ENCODE data around the gene ENGASE. TPM values are rescaled to one million over a fixed set of nuclear protein-coding genes. Genes with fewer than 3 reads are reported as not detected.

Gene ENGASE
- total and polyA plus RNA-seq, 9 of the 15 experiments (the other 6 are each of a cell fraction or from before 2014, with no cell fraction given), result 0.06 to 45.5 (median 13.9) TPM

- Histone ChIP-seq H3K9me3 (replicated peaks; ENCODE audit: control insufficient read depth, insufficient read depth, low read depth, low read length) (no peaks in the 10 kb centered on the region; the same call in 1 of the 2 replicates), H3K4me3 (no peak overlapping the region), H3K27ac (ENCODE audit: extremely low read depth, low read depth, low read length) (no peak overlapping the region), H3K4me2 (ENCODE audit: insufficient read depth, low read length) (no peak overlapping the region), H4K20me1 (replicated peaks; ENCODE audit: control insufficient read depth, insufficient read depth, low read length) (no peaks in the 10 kb centered on the region), H3K9ac (ENCODE audit: insufficient read depth in 1 of 2, low read depth in 2 of 2, low read length in 2 of 2) (no peak overlapping the region), H2AFZ (ENCODE audit: low read depth, low read length) (no peak overlapping the region), H3K36me3 (ENCODE audit: control insufficient read depth, insufficient read depth, low read length) (no peaks in the 10 kb centered on the region), H3K4me1 (replicated peaks in 1 of 2; ENCODE audit: control insufficient read depth in 2 of 2, insufficient read depth in 2 of 2, low read length in 2 of 2) (peaks cover 0 to 3% of the 10 kb centered on the region in 2 experiments; a peak in 1 of 5 replicates), H3K9me1 (ENCODE audit: control insufficient read depth, insufficient read depth, low read length) (no peaks in the 10 kb centered on the region), H3K79me2 (ENCODE audit: control insufficient read depth, insufficient read depth, low read length) (no peaks in the 10 kb centered on the region), H3K27me3 (ENCODE audit: control insufficient read depth in 2 of 2, insufficient read depth in 2 of 2, low read length in 2 of 2) (peaks cover 34 to 68% of the 10 kb centered on the region in 2 experiments)
- TF ChIP-seq CEBPB (tag; IDR thresholded peaks at IDR 0.05) (peak; percentile 44; the same call in 1 of the 2 replicates), ZNF431 (CRISPR knock-in tag; IDR thresholded peaks at IDR 0.05) (no peak), CEBPG (CRISPR knock-in tag; IDR thresholded peaks at IDR 0.05) (no peak; the same call in 1 of the 2 replicates), CEBPG (tag; conservative IDR thresholded peaks at IDR 0.05 in 1 of 2, IDR thresholded peaks at IDR 0.05 in 1 of 2) (peak; percentile 59 to 68)
- DNase-seq (ENCODE audit: extremely low read depth in 1 of 4, low spot score in 3 of 4) (no peak), ATAC-seq (no peak), FAIRE-seq (no peak)
- in situ Hi-C loops (cut with MboI) (no loop called here), intact Hi-C loops (cut with micrococcal nuclease) (no loop called here)
- WGBS (ENCODE audit: insufficient coverage, low coverage, missing lambda C conversion rate), result 3% methylated on average over 8 of the region's 8 CpGs
- BruUV-seq (replicated peaks), result no TSS peak
- ChIA-PET POLR2A (no interaction called here), CTCF (ENCODE audit: low intra/inter-chr PET ratio) (no interaction called here)
Observed at GRCh38 chr17:79038545-79039135, 36.0 kb upstream of the ENGASE start.

- peaks cover 0 to 3% of the 10 kb centered on the region in 2 experiments; a peak in 1 of 5 replicates for H3K4me1 ChIP-seq (replicated peaks in 1 of 2; ENCODE audit: control insufficient read depth in 2 of 2, insufficient read depth in 2 of 2, low read length in 2 of 2)
- intact Hi-C loops (cut with micrococcal nuclease), result no loop called here
- no peaks in the 10 kb centered on the region; the same call in 1 of the 2 replicates for H3K9me3 ChIP-seq (replicated peaks; ENCODE audit: control insufficient read depth, insufficient read depth, low read depth, low read length)
- no peak overlapping the region for H3K4me2 ChIP-seq (ENCODE audit: insufficient read depth, low read length)
- no peaks in the 10 kb centered on the region for H3K79me2 ChIP-seq (ENCODE audit: control insufficient read depth, insufficient read depth, low read length)
- no peaks in the 10 kb centered on the region for H4K20me1 ChIP-seq (replicated peaks; ENCODE audit: control insufficient read depth, insufficient read depth, low read length)
- no peaks in the 10 kb centered on the region for H3K9me1 ChIP-seq (ENCODE audit: control insufficient read depth, insufficient read depth, low read length)
- ChIA-PET CTCF (ENCODE audit: low intra/inter-chr PET ratio) (no interaction called here), POLR2A (no interaction called here)
- no TSS peak for BruUV-seq (replicated peaks)
- ATAC-seq, result no peak
- H2AFZ ChIP-seq (ENCODE audit: low read depth, low read length), result no peak overlapping the region
- no peak for FAIRE-seq
- H3K27ac ChIP-seq (ENCODE audit: extremely low read depth, low read depth, low read length), result no peak overlapping the region
- H3K36me3 ChIP-seq (ENCODE audit: control insufficient read depth, insufficient read depth, low read length), result no peaks in the 10 kb centered on the region
- no peak overlapping the region for H3K4me3 ChIP-seq
- in situ Hi-C loops (cut with MboI), result no loop called here
- WGBS (ENCODE audit: insufficient coverage, low coverage, missing lambda C conversion rate), result 4% methylated on average over 8 of the region's 8 CpGs
- H3K9ac ChIP-seq (ENCODE audit: insufficient read depth in 1 of 2, low read depth in 2 of 2, low read length in 2 of 2), result no peak overlapping the region
- no peak for DNase-seq (ENCODE audit: extremely low read depth in 1 of 4, low spot score in 3 of 4)
- H3K27me3 ChIP-seq (ENCODE audit: control insufficient read depth in 2 of 2, insufficient read depth in 2 of 2, low read length in 2 of 2), result peaks cover 29 to 68% of the 10 kb centered on the region in 2 experiments
- no peak for TF ChIP-seq ZFPM2 (CRISPR knock-in tag; IDR thresholded peaks at IDR 0.05)
- TF ChIP-seq CXXC5 (CRISPR knock-in tag; IDR thresholded peaks at IDR 0.05), result no peak
- no peak for TF ChIP-seq FOXK2 (conservative IDR thresholded peaks at IDR 0.05 in 1 of 2, IDR thresholded peaks at IDR 0.05 in 1 of 2; ENCODE audit: low read depth in 2 of 2)
- no peak for TF ChIP-seq HMBOX1 (IDR thresholded peaks at IDR 0.05)
- TF ChIP-seq ZBTB7A (IDR thresholded peaks at IDR 0.05; ENCODE audit: borderline replicate concordance, control insufficient read depth, low read depth, low read length), result no peak
- TF ChIP-seq E2F1 (CRISPR knock-in tag; IDR thresholded peaks at IDR 0.05), result no peak
- no peak for TF ChIP-seq BCL6 (CRISPR knock-in tag; IDR thresholded peaks at IDR 0.05)
- TF ChIP-seq ZNF586 (CRISPR knock-in tag; conservative IDR thresholded peaks at IDR 0.05), result no peak
Observed at GRCh38 chr17:79039171-79039570, 35.5 kb upstream of the ENGASE start.
